Stimulated activated naive B cell treated with anti-CD40 and anti-IgM and Interleukin-4, amounts not matched to agents 10 μg/mL and 1 μg/mL and 100 μg/mL, for 72 hours (primary cell): ENCODE results near the gene CYP2B6.
A peak's percentile ranks its signal among the peaks of the same experiment; 100 is the strongest.
"Not testable (repeated sequence)": the region's sequence is repeated elsewhere in the genome, so short reads cannot be mapped to it uniquely, and the experiment has no call there.

Source experiments
- ATAC-seq, 2 donors: fragments of 150-1000 bp; cut with Tn5 transposase; replicated peaks; 2 replicates each; pipeline ENCODE4 v1.10.0; 2021; ENCODE audit warnings: moderate library complexity in 1 of 2
- DNase-seq: peaks from one replicate; pipeline ENCODE4 v3.0.0; 2021
- H3K27ac Mint-ChIP-seq: one replicate; pipeline ENCODE4 v1.8.0; 2022; ENCODE audit warnings: mild to moderate bottlenecking, mixed read lengths
- H3K27me3 Mint-ChIP-seq, 2 donors: one replicate each; pipeline ENCODE4 v1.8.0; 2022; ENCODE audit warnings: mixed read lengths in 2 of 2
- H3K36me3 Mint-ChIP-seq, 2 donors: one replicate each; pipeline ENCODE4 v1.8.0; 2022; ENCODE audit warnings: mixed read lengths in 2 of 2, mild to moderate bottlenecking in 1 of 2
- H3K4me1 Mint-ChIP-seq, 2 donors: one replicate each; pipeline ENCODE4 v1.8.0; 2022; ENCODE audit warnings: mixed read lengths in 2 of 2, mild to moderate bottlenecking in 1 of 2
- H3K4me3 Mint-ChIP-seq, 2 donors: one replicate each; pipeline ENCODE4 v1.8.0; 2022; ENCODE audit warnings: mild to moderate bottlenecking in 2 of 2, mixed read lengths in 2 of 2, moderate library complexity in 1 of 2
- H3K9me3 Mint-ChIP-seq, 2 donors: one replicate each; pipeline ENCODE4 v1.8.0; 2022; ENCODE audit warnings: mixed read lengths in 2 of 2, mild to moderate bottlenecking in 1 of 2

Gene CYP2B6

GRCh38 chr19:40968065-40968464 lies 23.0 kb upstream of the CYP2B6 start:
- DNase-seq, ATAC-seq: not testable (repeated sequence)

DNA sequence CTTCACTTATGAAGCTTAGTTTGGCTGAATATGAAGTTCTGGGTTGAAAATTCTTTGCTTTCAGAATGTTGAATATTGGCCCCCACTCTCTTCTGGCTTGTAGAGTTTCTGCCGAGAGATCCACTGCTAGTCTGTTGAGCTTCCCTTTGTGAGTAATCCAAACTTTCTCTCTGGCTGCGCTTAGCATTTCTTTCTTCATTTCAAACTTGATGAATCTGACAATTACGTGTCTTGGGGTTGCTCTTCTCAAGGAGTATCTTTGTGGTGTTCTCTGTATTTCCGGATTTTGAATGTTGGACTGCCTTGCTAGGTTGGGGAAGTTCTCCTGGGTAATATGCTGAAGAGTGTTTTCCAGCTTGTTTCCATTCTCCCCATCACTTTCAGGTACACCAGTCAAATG lies 21.4 kb upstream of the CYP2B6 start:
- not testable (repeated sequence) for H3K9me3 Mint-ChIP-seq, ATAC-seq, H3K4me1 Mint-ChIP-seq, DNase-seq, H3K4me3 Mint-ChIP-seq, H3K36me3 Mint-ChIP-seq, H3K27ac Mint-ChIP-seq
- peaks cover 16% of the 10 kb centered on the region in 2 donors for H3K27me3 Mint-ChIP-seq

More at GRCh38 chr19:40968065-40968464, 23.0 kb upstream of the CYP2B6 start:
- not testable (repeated sequence) for H3K9me3 Mint-ChIP-seq, H3K36me3 Mint-ChIP-seq, H3K4me3 Mint-ChIP-seq, H3K4me1 Mint-ChIP-seq, H3K27ac Mint-ChIP-seq
- peaks cover 23 to 24% of the 10 kb centered on the region in 2 donors for H3K27me3 Mint-ChIP-seq

GRCh38 chr19:40970396-40971345 lies 20.4 kb upstream of the CYP2B6 start:
- peaks cover 17 to 19% of the 10 kb centered on the region in 2 donors for H3K27me3 Mint-ChIP-seq
- H3K27ac Mint-ChIP-seq, ATAC-seq: not testable (repeated sequence)

GRCh38 chr19:40974633-40975037 lies 16.4 kb upstream of the CYP2B6 start:
- H3K27me3 Mint-ChIP-seq: peaks cover 27 to 36% of the 10 kb centered on the region in 2 donors
- no peaks in the 10 kb centered on the region for H3K36me3 Mint-ChIP-seq
- H3K27ac Mint-ChIP-seq: no peak overlapping the region
- no peak overlapping the region for H3K4me3 Mint-ChIP-seq
- DNase-seq: peak; percentile 41
- no peaks in the 10 kb centered on the region for H3K9me3 Mint-ChIP-seq
- peak; percentile 89 to 95 for ATAC-seq
- H3K4me1 Mint-ChIP-seq: peaks cover 0 to 3% of the 10 kb centered on the region in 2 donors

More at GRCh38 chr19:40970396-40971345, 20.4 kb upstream of the CYP2B6 start:
- DNase-seq, H3K9me3 Mint-ChIP-seq, H3K36me3 Mint-ChIP-seq, H3K4me1 Mint-ChIP-seq, H3K4me3 Mint-ChIP-seq: not testable (repeated sequence)

DNA sequence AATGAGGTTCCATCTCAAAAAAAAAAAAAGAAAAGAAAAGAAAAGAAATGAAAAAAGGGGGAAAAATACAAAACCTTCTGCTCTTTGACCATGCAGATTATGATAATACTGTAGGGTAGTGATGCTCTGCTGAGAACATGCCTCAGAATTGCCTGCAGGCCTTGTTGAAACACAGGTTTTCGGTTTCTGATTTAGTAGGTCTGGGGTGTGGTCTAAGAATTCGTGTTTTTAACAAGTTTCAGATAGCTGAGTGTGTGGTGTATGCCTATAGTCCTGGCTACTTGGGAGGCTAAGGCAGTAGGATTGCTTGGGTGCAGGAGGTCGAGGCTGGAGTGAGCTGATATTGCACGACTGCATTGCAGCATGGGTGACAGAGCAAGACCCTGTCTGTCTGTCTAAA lies 14.9 kb upstream of the CYP2B6 start:
- peaks cover 35 to 45% of the 10 kb centered on the region in 2 donors for H3K27me3 Mint-ChIP-seq
- no peak overlapping the region for H3K4me3 Mint-ChIP-seq
- H3K4me1 Mint-ChIP-seq: peaks cover 0 to 3% of the 10 kb centered on the region in 2 donors
- no peak for ATAC-seq
- H3K36me3 Mint-ChIP-seq: no peaks in the 10 kb centered on the region
- no peak overlapping the region for H3K27ac Mint-ChIP-seq
- no peaks in the 10 kb centered on the region for H3K9me3 Mint-ChIP-seq
- DNase-seq: no peak

- ATAC-seq (no peak), DNase-seq (no peak)
- H3K27me3 Mint-ChIP-seq: peaks cover 36 to 44% of the 10 kb centered on the region in 2 donors
Measured at GRCh38 chr19:40976724-40977123, 14.4 kb upstream of the CYP2B6 start.

GRCh38 chr19:40979759-40980158 lies 11.3 kb upstream of the CYP2B6 start:
- H3K4me3 Mint-ChIP-seq, ATAC-seq, H3K36me3 Mint-ChIP-seq, H3K4me1 Mint-ChIP-seq, H3K9me3 Mint-ChIP-seq, DNase-seq, H3K27ac Mint-ChIP-seq: not testable (repeated sequence)
- H3K27me3 Mint-ChIP-seq: peaks cover 42 to 48% of the 10 kb centered on the region in 2 donors

More at GRCh38 chr19:40976724-40977123, 14.4 kb upstream of the CYP2B6 start:
- peaks cover 0 to 3% of the 10 kb centered on the region in 2 donors for H3K4me1 Mint-ChIP-seq
- H3K36me3 Mint-ChIP-seq: no peaks in the 10 kb centered on the region
- no peak overlapping the region for H3K4me3 Mint-ChIP-seq
- no peak overlapping the region for H3K27ac Mint-ChIP-seq
- no peaks in the 10 kb centered on the region for H3K9me3 Mint-ChIP-seq

DNA sequence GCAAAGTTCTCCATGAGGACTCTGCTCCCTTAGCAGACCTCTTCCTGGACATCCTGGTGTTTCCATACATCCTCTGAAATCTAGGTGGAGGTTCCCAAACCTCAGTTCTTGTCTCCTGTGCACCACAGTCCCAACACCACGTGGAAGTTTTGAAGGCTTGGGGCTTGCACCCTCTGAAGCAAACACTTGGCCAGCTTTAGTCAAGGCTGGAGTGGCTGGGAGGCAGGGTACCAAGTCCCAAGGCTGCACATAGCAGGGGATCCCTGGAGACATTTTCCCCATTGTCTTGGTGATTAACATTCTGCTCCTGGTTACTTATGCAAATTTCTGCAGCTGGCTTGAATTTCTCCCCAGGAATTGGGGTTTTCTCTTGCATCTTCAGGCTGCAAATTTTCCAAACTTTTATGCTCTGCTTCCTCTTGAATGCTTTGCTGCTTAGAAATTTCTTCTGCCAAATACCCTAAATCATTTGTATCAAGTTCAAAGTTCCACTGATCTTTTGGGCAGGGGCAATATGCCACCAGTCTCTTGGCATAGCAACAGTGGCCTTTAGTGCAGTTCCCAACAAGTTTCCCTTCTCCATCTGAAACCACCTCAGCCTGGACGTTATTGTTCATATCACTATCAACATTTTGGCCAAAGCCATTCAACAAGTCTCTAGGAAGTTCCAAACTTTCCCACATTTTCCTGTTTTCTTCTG lies 10.2 kb upstream of the CYP2B6 start:
- not testable (repeated sequence) for H3K4me3 Mint-ChIP-seq, DNase-seq, ATAC-seq, H3K27ac Mint-ChIP-seq, H3K9me3 Mint-ChIP-seq, H3K36me3 Mint-ChIP-seq, H3K4me1 Mint-ChIP-seq
- H3K27me3 Mint-ChIP-seq: peaks cover 39 to 46% of the 10 kb centered on the region in 2 donors

- Mint-ChIP-seq H3K9me3 (no peaks in the 10 kb centered on the region), H3K4me3 (no peak overlapping the region), H3K4me1 (no peaks in the 10 kb centered on the region), H3K27ac (no peak overlapping the region), H3K36me3 (no peaks in the 10 kb centered on the region), H3K27me3 (peaks cover 39 to 43% of the 10 kb centered on the region in 2 donors)
- DNase-seq (no peak), ATAC-seq (no peak)
Measured at GRCh38 chr19:40981591-40981990, 9.5 kb upstream of the CYP2B6 start.

DNA sequence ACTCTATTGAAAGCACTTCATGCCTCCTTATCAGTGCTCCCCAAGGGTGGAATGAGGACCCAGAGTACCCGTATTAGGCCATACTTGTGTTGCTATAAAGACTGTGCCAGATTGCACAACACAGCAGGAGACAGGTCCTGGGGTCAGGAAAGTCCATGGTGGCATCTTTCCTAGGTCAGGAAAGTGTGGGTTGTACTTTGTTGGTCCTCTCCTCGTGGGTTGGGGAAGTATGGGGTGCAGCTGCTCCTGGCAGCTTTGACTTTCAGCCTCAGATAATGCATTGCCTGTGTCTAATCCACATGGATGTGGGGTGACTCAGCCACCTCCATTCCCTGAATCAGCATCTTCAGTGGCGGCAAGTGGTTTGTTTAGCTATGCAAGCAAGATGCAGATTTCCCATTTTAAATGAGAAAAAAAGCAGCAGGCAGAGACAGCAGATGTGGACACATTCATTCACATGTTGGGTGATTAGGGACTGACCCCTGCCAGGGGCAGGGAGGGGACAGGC lies 8.4 kb upstream of the CYP2B6 start:
- H3K36me3 Mint-ChIP-seq: no peaks in the 10 kb centered on the region
- peaks cover 0 to 4% of the 10 kb centered on the region in 2 donors for H3K9me3 Mint-ChIP-seq
- H3K4me3 Mint-ChIP-seq: no peak overlapping the region
- H3K27ac Mint-ChIP-seq: no peak overlapping the region
- H3K4me1 Mint-ChIP-seq: no peaks in the 10 kb centered on the region
- peaks cover 37 to 38% of the 10 kb centered on the region in 2 donors for H3K27me3 Mint-ChIP-seq
- DNase-seq: no peak
- ATAC-seq: no peak

GRCh38 chr19:40989453-40989852 lies 1.6 kb upstream of the CYP2B6 start:
- ATAC-seq (no peak), DNase-seq (no peak)
- H3K36me3 Mint-ChIP-seq: peaks cover 0 to 2% of the 10 kb centered on the region in 2 donors
- peaks cover 17 to 39% of the 10 kb centered on the region in 2 donors for H3K27me3 Mint-ChIP-seq
- peaks cover 0 to 2% of the 10 kb centered on the region in 2 donors for H3K4me1 Mint-ChIP-seq
- H3K4me3 Mint-ChIP-seq: no peak overlapping the region
- peaks cover 12 to 16% of the 10 kb centered on the region in 2 donors for H3K9me3 Mint-ChIP-seq
- H3K27ac Mint-ChIP-seq: no peak overlapping the region

GRCh38 chr19:40995355-40995754 lies 4.3 kb downstream of the CYP2B6 start:
- Mint-ChIP-seq H3K4me3 (no peak overlapping the region), H3K36me3 (no peaks in the 10 kb centered on the region), H3K27ac (no peak overlapping the region), H3K9me3 (peaks cover 0 to 6% of the 10 kb centered on the region in 2 donors), H3K27me3 (peaks cover 10 to 23% of the 10 kb centered on the region in 2 donors), H3K4me1 (no peaks in the 10 kb centered on the region)
- ATAC-seq: no peak
- DNase-seq: no peak

GRCh38 chr19:40999018-40999417 lies 7.9 kb downstream of the CYP2B6 start:
- not testable (repeated sequence) for DNase-seq, H3K4me3 Mint-ChIP-seq, H3K4me1 Mint-ChIP-seq, H3K36me3 Mint-ChIP-seq, H3K27ac Mint-ChIP-seq, H3K9me3 Mint-ChIP-seq, ATAC-seq
- H3K27me3 Mint-ChIP-seq: peaks cover 12 to 28% of the 10 kb centered on the region in 2 donors

GRCh38 chr19:41000310-41000737 lies 9.2 kb downstream of the CYP2B6 start:
- H3K27me3 Mint-ChIP-seq: peaks cover 18 to 34% of the 10 kb centered on the region in 2 donors
- H3K27ac Mint-ChIP-seq: no peak overlapping the region
- H3K4me1 Mint-ChIP-seq: no peaks in the 10 kb centered on the region
- ATAC-seq (no peak), DNase-seq (no peak)
- H3K9me3 Mint-ChIP-seq: peaks cover 0 to 4% of the 10 kb centered on the region in 2 donors
- H3K4me3 Mint-ChIP-seq: no peak overlapping the region
- H3K36me3 Mint-ChIP-seq: no peaks in the 10 kb centered on the region
